ENCODE data around the gene SLC37A4.

DNA sequence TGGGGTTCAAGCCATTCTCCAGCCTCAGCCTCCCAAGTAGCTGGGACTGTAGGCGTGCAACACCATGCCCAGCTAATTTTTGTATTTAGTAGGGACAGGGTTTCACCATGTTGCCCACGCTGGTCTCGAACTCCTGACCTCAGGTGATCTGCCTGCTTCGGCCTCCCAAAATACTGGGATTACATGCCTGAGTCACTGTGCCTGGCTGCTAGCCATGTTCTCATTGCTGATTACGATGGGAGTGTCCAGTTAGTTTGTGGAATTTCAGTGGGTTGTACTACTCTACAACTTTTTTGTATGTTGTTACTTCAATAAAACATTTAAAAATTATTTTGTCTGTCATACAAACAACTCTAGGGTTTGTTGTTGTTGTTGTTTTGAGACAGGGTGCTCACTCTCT lies 32.1 kb upstream of the SLC37A4 start:
- no peak for TF ChIP-seq CTCF (IDR thresholded peaks at IDR 0.05; ENCODE audit: insufficient read depth, low read length, poor library complexity, severe bottlenecking)
- no peak for TF ChIP-seq EZH2phosphoT487 (conservative IDR thresholded peaks at IDR 0.05; ENCODE audit: low read length)
